ENCODE measurements around the gene NUP85. TPM values are rescaled to one million over a fixed set of nuclear protein-coding genes. Genes with fewer than 3 reads are reported as not detected.

Gene NUP85
- total RNA-seq, 1 donor from 2014 or later, result 126 TPM

GRCh38 chr17:75242461-75243042 lies 37.1 kb downstream of the NUP85 start:
- TF ChIP-seq CTCF (conservative IDR thresholded peaks at IDR 0.05), result no peak
- no peak overlapping the region for H3K27ac Mint-ChIP-seq (ENCODE audit: unreplicated experiment)
- H3K4me3 Mint-ChIP-seq, result peak overlapping the region; percentile 9
- no peaks in the 10 kb centered on the region for H3K4me1 Mint-ChIP-seq
- peaks cover 13% of the 10 kb centered on the region for H3K36me3 Mint-ChIP-seq (ENCODE audit: low read depth)
- no peak for DNase-seq (ENCODE audit: low read depth, low spot score)
- no peaks in the 10 kb centered on the region for H3K9me3 Mint-ChIP-seq
- no peaks in the 10 kb centered on the region for H3K27me3 Mint-ChIP-seq (ENCODE audit: low read depth)

GRCh38 chr17:75244133-75244866 lies 38.8 kb downstream of the NUP85 start:
- Mint-ChIP-seq H3K27me3 (ENCODE audit: low read depth) (no peaks in the 10 kb centered on the region), H3K4me1 (no peaks in the 10 kb centered on the region), H3K36me3 (ENCODE audit: low read depth) (peaks cover 10% of the 10 kb centered on the region), H3K9me3 (no peaks in the 10 kb centered on the region), H3K4me3 (no peak overlapping the region), H3K27ac (ENCODE audit: unreplicated experiment) (peak overlapping the region; percentile 27)
- TF ChIP-seq CTCF (conservative IDR thresholded peaks at IDR 0.05), result no peak
- no peak for DNase-seq (ENCODE audit: low read depth, low spot score)

- Mint-ChIP-seq H3K4me1 (no peaks in the 10 kb centered on the region), H3K36me3 (ENCODE audit: low read depth) (peaks cover 10% of the 10 kb centered on the region), H3K9me3 (no peaks in the 10 kb centered on the region), H3K4me3 (no peak overlapping the region), H3K27me3 (ENCODE audit: low read depth) (no peaks in the 10 kb centered on the region), H3K27ac (ENCODE audit: unreplicated experiment) (no peak overlapping the region)
- DNase-seq (ENCODE audit: low read depth, low spot score), result no peak
- TF ChIP-seq CTCF (conservative IDR thresholded peaks at IDR 0.05), result no peak
These were observed 39.5 kb downstream of the NUP85 start for GRCh38 chr17:75245011-75245410.

- peaks cover 4% of the 10 kb centered on the region for H3K4me1 Mint-ChIP-seq
- TF ChIP-seq CTCF (conservative IDR thresholded peaks at IDR 0.05), result no peak
- no peaks in the 10 kb centered on the region for H3K9me3 Mint-ChIP-seq
- H3K27ac Mint-ChIP-seq (ENCODE audit: unreplicated experiment), result no peak overlapping the region
- no peak for DNase-seq (ENCODE audit: low read depth, low spot score)
- H3K36me3 Mint-ChIP-seq (ENCODE audit: low read depth), result peaks cover 7% of the 10 kb centered on the region
- H3K27me3 Mint-ChIP-seq (ENCODE audit: low read depth), result no peaks in the 10 kb centered on the region
- no peak overlapping the region for H3K4me3 Mint-ChIP-seq
These were observed 40.9 kb downstream of the NUP85 start for GRCh38 chr17:75246404-75246803.

GRCh38 chr17:75249564-75249963 lies 44.1 kb downstream of the NUP85 start:
- no peaks in the 10 kb centered on the region for H3K36me3 Mint-ChIP-seq (ENCODE audit: low read depth)
- peaks cover 7% of the 10 kb centered on the region for H3K4me1 Mint-ChIP-seq
- no peaks in the 10 kb centered on the region for H3K27me3 Mint-ChIP-seq (ENCODE audit: low read depth)
- no peak overlapping the region for H3K27ac Mint-ChIP-seq (ENCODE audit: unreplicated experiment)
- no peaks in the 10 kb centered on the region for H3K9me3 Mint-ChIP-seq
- H3K4me3 Mint-ChIP-seq, result no peak overlapping the region
- TF ChIP-seq CTCF (conservative IDR thresholded peaks at IDR 0.05), result no peak
- no peak for DNase-seq (ENCODE audit: low read depth, low spot score)

Data from neural crest cell (in vitro differentiated cells).